Measurements from ENCODE around the gene COMMD8. TPM values are rescaled to one million over a fixed set of nuclear protein-coding genes. Genes with fewer than 3 reads are reported as not detected.

The COMMD8 gene
- total and polyA plus RNA-seq, 10 of the 15 experiments (the other 5 are each of a cell fraction or from before 2014, with no cell fraction given) = 27.6 to 156 (median 48.4) TPM

DNA sequence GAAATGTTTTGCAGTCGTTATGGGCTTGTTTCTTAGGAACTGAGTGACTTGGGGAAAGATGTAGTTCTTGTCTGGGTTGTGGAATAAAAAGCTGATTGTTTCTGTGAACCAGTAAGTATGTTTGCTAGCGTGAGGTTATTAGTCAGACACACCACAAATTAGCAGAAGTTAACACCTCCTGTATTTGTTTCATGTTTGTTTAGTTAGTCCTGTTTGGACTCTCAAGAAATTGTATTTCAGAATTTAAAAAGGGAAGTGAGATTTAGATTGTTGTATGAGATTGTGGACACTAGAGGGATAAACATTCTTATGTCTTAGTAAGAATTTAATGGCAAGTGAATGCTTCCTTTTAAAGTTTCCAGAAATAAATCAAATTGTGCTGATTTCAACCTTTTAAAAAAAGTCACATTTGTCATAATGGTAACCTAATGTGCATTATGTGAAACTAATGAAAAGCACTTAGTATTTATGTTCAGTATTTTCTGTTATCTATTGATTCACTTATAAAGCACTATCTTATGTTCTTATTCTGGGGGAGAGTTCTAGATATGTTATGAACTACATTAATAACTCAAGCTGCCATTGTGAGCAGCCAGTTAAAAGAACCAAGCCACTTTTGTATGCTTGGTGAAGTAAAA lies 47.1 kb upstream of the COMMD8 start (continued):
- TF ChIP-seq PRDM15 (CRISPR knock-in tag; IDR thresholded peaks at IDR 0.05) (no peak), ZNF384 (IDR thresholded peaks at IDR 0.05; ENCODE audit: borderline replicate concordance, low read depth, low read length) (no peak), SUZ12 (IDR thresholded peaks at IDR 0.05; ENCODE audit: unreplicated experiment) (no peak), ZNF592 (IDR thresholded peaks at IDR 0.05) (no peak), GABPA (IDR thresholded peaks at IDR 0.05; ENCODE audit: low read depth) (no peak), ATF3 (IDR thresholded peaks at IDR 0.05; ENCODE audit: borderline replicate concordance, extremely low read depth, low read depth, low read length) (no peak), STAT3 (IDR thresholded peaks at IDR 0.05; ENCODE audit: low read depth, low read length) (no peak), IRF4 (IDR thresholded peaks at IDR 0.05; ENCODE audit: low read depth, low read length) (peak; percentile 78), SREBF2 (IDR thresholded peaks at IDR 0.05; ENCODE audit: low read length) (no peak), HCFC1 (IDR thresholded peaks at IDR 0.05; ENCODE audit: low read length) (no peak), SIX5 (IDR thresholded peaks at IDR 0.05; ENCODE audit: low read depth, low read length, severe bottlenecking) (no peak), NR2F1 (conservative IDR thresholded peaks at IDR 0.05) (no peak)
- TF ChIP-seq, protein P1, sequence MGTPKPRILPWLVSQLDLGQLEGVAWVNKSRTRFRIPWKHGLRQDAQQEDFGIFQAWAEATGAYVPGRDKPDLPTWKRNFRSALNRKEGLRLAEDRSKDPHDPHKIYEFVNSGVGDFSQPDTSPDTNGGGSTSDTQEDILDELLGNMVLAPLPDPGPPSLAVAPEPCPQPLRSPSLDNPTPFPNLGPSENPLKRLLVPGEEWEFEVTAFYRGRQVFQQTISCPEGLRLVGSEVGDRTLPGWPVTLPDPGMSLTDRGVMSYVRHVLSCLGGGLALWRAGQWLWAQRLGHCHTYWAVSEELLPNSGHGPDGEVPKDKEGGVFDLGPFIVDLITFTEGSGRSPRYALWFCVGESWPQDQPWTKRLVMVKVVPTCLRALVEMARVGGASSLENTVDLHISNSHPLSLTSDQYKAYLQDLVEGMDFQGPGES (IDR thresholded peaks at IDR 0.05) = no peak
- TF ChIP-seq, protein P2, sequence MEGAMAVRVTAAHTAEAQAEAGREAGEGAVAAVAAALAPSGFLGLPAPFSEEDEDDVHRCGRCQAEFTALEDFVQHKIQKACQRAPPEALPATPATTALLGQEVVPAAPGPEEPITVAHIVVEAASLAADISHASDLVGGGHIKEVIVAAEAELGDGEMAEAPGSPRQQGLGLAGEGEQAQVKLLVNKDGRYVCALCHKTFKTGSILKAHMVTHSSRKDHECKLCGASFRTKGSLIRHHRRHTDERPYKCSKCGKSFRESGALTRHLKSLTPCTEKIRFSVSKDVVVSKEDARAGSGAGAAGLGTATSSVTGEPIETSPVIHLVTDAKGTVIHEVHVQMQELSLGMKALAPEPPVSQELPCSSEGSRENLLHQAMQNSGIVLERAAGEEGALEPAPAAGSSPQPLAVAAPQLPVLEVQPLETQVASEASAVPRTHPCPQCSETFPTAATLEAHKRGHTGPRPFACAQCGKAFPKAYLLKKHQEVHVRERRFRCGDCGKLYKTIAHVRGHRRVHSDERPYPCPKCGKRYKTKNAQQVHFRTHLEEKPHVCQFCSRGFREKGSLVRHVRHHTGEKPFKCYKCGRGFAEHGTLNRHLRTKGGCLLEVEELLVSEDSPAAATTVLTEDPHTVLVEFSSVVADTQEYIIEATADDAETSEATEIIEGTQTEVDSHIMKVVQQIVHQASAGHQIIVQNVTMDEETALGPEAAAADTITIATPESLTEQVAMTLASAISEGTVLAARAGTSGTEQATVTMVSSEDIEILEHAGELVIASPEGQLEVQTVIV (IDR thresholded peaks at IDR 0.05; ENCODE audit: borderline replicate concordance, partially characterized antibody) = no peak
- TF ChIP-seq, protein P3, sequence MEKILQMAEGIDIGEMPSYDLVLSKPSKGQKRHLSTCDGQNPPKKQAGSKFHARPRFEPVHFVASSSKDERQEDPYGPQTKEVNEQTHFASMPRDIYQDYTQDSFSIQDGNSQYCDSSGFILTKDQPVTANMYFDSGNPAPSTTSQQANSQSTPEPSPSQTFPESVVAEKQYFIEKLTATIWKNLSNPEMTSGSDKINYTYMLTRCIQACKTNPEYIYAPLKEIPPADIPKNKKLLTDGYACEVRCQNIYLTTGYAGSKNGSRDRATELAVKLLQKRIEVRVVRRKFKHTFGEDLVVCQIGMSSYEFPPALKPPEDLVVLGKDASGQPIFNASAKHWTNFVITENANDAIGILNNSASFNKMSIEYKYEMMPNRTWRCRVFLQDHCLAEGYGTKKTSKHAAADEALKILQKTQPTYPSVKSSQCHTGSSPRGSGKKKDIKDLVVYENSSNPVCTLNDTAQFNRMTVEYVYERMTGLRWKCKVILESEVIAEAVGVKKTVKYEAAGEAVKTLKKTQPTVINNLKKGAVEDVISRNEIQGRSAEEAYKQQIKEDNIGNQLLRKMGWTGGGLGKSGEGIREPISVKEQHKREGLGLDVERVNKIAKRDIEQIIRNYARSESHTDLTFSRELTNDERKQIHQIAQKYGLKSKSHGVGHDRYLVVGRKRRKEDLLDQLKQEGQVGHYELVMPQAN (conservative IDR thresholded peaks at IDR 0.05) = no peak
